Astrocyte of the cerebellum (primary cell): ENCODE results near the gene TMEM97.

Experiments
- DNase-seq: peaks from one replicate; pipeline ENCODE4 v3.0.0-alpha.2; 2011; ENCODE audit warnings: low read depth
- H3K4me3 ChIP-seq: 2 replicates; pipeline ENCODE4 v1.5.1; 2011; ENCODE audit warnings: mild to moderate bottlenecking, low read depth, low read length, moderate library complexity
- CTCF ChIP-seq: IDR thresholded peaks from 2 replicates; pipeline ENCODE4 v1.5.1; 2012; ENCODE audit warnings: low read length, low read depth, moderate library complexity, mild to moderate bottlenecking; ENCODE audit errors: missing control alignments
- in situ Hi-C: cut with HindIII; loops from 2 replicates; pipeline ENCODE4 v1.10.0; 2017; ENCODE audit warnings: low sequenced_read_pairs

TMEM97 gene

DNA sequence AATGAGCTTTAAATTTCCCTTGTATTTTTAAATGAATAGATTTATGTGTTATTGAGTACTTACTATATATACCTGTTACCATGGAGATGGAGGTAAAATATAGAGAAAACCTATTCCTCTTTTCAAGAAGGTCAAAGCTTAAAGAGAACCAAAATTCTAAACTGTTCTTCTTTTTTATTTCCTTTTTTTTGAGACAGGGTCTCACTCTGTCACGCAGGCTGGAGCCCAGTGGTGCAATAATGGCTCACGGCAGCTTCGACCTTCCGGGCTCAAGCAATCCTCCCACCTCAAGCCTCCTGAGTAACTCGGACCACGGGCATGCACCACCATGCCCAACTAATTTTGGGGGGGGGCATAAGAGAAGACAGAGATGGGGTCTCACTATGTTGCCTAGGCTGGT is 25.0 kb upstream of the TMEM97 start:
- TF ChIP-seq CTCF: no peak
- no peak for DNase-seq
- in situ Hi-C loops: no loop called here
- H3K4me3 ChIP-seq: no peak overlapping the region

GRCh38 chr17:28295677-28296578 is 23.1 kb upstream of the TMEM97 start:
- no peak overlapping the region for H3K4me3 ChIP-seq
- DNase-seq: no peak
- in situ Hi-C loops: no loop called here
- no peak for TF ChIP-seq CTCF

GRCh38 chr17:28298449-28298848 is 20.6 kb upstream of the TMEM97 start:
- H3K4me3 ChIP-seq: no peak overlapping the region
- in situ Hi-C loops: no loop called here
- TF ChIP-seq CTCF: no peak
- no peak for DNase-seq

GRCh38 chr17:28306954-28307401 is 12.0 kb upstream of the TMEM97 start:
- H3K4me3 ChIP-seq: no peak overlapping the region
- no peak for DNase-seq
- in situ Hi-C loops: no loop called here
- TF ChIP-seq CTCF: no peak

DNA sequence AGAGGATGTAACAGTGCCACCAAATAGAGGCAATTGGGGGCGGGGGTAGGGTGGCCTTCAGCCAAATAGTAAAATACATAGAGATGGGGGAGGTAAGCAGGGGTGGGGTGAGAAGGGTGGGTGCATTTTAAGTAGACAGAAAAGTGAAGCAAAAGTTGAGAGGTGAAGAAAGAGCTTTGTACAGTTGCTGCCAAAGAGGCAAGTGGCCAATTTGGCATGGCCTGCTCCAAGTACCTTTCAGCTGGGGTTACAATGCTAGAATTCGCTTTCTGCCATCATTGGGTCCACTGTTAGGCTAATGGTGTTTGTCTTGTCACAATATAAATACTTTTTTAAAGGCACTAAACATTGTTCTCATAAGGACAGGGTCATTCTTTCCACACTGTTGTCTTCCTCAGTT is 5.2 kb upstream of the TMEM97 start:
- TF ChIP-seq CTCF: no peak
- H3K4me3 ChIP-seq: no peak overlapping the region
- DNase-seq: no peak
- in situ Hi-C loops: no loop called here

GRCh38 chr17:28315846-28316705 is 2.9 kb upstream of the TMEM97 start:
- no peak overlapping the region for H3K4me3 ChIP-seq
- in situ Hi-C loops: no loop called here
- no peak for DNase-seq
- TF ChIP-seq CTCF: no peak
